ENCODE measurements around the gene LRP5.
"Not testable (repeated sequence)": the region's sequence is repeated elsewhere in the genome, so short reads cannot be mapped to it uniquely, and the experiment has no call there.

The LRP5 gene

DNA sequence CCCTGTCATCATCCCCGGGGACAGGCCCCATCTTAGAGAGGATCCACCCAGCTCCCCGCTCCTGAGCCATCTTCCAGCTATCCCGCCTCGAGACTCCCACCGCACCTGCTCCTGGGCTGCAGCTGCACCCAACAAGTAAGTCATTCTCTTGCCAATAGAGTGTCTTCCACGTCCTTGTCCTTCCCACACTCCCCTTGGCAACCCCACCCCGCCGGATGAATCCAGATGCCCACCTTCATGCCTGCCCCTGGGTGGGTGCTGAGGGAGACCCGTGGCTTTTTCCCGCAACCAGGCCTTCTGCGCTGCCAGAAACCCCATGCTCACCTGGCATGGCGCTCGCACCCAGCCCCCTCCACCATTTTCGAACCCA, 29.5 kb upstream of the LRP5 start:
- no peak for DNase-seq

DNA sequence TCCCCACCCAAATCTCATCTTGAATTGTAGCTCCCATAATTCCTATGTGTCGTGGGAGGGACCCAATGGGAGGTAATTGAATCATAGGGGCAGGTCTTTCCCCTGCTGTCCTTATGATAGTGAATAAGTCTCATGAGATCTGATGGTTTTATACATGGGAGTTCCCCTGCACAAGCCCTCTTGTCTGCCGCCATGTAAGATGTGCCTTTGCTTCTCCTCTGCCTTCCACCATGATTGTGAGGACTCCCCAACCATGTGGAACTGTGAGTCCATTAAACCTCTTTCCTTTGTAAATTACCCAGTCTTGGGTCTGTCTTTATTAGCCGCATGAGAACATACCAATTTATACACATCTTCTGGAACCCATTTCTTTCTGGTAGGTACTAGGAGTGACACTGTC, 27.8 kb upstream of the LRP5 start:
- not testable (repeated sequence) for DNase-seq

DNA sequence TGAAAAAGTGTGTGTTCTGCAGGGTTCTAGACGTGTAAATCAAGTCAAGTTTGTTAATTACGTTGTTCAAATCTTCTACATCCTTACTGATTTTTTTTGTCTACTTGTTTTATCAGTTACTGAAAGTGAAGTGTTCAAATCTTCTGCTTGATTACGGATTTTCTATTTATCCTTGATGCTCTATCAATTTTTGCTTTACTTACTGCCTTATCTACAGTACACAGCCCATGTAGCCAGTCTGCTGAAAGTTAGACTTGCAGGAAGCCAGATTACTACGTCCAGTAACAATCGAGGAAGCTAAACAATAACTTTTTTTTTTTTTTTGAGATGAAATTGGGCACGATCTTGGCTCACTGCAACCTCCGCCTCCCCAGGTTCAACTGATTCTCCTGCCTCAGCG, 25.0 kb upstream of the LRP5 start:
- DNase-seq, result no peak

DNA sequence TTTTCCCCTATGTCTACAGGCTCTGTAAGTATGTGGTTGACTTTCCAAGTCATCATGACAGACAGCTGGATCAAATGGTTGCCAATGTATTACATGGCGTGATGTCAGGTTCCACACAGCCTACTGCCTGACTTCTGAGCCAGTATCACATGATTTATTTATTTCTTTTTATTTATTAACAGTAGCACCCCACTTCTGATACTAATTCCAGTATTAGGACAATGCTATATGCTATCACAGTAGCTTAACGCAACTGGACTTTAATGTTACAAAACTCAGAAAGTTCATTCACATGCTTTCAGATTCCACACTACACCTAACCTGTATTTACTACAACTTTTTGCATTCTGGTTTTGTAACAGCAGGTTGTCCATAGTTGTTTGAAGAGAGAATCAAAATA, 22.9 kb upstream of the LRP5 start:
- no peak for DNase-seq

DNA sequence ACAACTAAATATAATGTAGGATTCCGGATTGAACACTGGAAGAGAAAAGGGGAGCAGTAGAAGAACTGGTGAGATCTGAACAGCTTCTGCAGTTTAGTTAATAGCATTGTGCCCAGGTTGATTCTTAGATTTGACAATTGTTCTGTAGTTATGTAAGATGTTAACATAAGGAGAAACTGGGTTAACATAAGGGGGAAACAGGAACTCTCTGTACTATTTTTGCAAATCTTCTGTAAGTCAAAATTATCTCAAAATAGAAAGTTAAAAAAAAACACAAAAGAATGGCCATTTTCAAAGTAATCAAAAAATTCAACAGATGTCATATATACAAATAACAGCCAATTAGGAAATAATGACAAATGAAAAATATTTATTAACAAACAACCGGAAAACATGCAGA, 18.7 kb upstream of the LRP5 start:
- DNase-seq, result no peak

DNA sequence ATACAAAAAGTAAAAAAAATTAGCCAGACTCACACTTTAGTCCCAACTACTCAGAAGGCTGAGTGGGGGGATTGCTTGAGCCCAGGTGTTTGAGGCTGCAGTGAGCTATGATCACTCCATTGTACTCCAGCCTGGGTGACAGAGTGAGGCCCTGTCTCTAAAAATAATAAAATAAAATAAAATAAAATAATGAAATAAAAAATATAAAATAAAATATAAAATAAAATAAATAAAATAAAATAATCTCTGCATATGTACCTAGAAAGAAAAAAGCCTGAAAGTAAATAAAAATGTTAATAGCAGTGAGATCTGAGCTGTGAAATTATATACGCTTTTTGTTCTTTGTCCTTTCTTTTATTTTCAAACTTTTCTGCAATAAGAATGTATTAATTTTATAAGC, 17.1 kb upstream of the LRP5 start:
- no peak for DNase-seq

DNA sequence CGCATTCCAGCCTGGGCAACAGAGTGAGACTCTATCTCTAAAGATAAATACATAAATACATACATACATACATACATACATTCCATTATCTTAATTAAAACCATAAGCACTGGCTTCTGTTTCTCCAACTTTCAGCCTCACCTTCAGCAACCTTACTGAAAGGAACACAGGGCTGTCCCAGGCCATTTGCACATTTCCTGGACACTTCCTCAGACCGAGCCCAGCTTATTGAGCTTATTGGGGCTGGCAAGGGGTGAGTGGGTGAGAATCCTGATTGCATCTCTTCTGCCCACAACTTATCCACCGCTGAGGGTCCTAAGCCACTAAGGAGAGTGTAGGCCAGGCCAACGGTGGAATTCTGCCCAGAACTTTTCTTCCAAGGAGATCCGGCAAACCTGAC, 16.5 kb upstream of the LRP5 start:
- DNase-seq, result no peak

DNA sequence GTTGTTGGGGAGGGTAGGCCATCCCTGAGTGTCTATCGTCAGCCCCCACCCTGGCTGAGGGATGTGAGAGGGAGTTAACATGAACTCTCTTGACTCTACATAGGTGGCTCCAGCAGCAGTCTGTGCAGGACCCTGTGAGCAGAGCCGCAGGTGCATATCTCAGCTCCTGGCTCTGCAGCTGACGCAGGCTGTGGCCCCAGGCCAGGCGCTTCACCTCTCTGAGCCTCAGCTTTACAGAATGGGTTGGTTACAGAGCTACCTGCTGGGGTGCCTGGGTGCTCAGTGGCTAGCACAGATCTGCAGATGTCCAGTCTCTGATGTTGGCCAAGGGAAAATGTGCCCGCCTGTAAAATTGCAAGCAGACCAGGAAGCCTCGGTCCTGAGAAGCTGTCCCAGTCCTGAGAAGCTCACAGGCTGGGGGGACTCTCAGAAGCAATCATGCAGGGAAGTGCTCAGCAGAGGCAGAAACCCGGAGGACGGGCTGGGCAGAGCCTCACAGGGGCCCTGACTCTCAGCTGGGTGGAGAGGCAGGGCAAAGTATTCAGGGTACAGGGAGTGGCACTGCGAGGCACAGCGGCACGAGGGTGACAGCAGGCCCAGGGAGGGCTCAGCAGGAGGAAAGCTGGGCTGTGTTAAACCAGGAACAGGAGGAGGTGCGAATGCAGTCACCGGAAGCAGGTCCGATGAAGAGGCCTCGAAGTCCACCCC, 15.9 kb upstream of the LRP5 start:
- DNase-seq, result no peak

DNA sequence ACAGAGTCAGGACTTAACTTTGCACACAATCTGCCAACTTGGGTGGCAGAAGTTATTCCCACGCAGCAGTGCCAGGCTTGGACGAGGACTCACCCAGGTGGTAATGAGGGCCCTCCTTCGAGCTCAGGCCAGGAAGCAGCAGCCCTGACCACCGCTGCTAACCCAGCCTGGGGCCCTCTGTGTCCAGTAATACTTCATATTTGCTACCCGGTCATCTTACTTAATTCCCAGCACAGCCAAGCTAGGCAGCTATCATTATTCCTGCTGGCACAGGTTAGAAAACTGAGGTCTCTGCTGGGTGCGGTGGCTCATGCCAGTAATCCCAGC, 15.4 kb upstream of the LRP5 start:
- no peak for DNase-seq

DNA sequence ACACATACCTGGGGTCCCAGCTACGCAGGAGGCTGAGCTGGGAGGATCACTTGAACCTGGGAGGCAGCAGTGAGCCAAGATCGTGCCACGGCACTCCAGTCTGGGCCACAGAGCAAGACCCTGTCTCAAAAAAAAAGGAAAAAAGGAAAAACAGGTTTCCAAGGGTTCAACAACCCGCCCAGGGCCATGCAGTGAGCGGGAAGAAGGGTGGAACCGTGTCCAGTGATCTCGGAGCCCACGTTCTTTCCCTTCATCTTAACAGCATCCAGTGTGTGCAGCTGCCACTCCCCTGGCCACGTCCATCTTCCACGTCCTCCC, 14.9 kb upstream of the LRP5 start:
- DNase-seq, result no peak

DNA sequence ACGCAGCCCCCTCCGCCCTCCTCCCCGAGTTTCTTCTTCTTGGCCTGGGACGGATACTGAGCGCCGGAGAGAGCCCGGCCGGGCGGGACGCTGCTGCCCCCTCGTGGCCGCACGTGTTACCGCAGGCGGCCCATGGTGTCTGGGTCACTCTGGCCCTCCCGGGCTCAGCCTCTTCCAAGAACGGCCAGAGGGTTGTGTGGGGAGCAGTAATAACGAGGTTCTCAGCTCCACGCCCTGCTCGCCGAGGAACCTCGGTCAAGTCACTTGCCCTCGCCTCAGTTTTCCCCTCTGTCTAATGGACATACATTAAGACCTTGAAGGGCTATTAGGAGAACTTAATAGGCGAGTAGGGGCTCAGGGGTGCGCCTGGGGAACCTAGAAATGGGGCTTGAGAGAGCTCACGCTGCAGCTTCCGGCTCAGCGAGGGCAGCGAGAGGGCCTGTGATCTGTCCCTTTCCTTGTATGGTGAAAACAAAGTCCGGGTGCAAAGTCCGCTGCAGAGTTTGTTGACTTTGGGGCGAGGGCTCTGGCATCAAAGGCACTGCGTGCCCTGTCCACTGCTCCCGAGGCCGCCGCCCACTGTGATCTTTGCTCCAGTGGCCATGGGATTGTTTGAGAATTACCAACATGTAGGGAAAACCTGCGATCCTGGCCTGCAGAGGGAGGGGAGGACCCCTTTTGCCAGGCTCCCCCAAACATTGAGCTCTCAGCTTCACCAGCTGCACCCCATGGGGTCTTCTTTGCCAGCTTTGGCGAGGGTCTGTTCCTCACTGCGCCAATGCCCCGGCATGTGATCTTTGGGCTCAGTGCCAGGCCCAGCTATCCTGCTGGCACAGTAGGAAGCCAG, 14.4 kb upstream of the LRP5 start:
- peak; percentile 72 for DNase-seq

DNA sequence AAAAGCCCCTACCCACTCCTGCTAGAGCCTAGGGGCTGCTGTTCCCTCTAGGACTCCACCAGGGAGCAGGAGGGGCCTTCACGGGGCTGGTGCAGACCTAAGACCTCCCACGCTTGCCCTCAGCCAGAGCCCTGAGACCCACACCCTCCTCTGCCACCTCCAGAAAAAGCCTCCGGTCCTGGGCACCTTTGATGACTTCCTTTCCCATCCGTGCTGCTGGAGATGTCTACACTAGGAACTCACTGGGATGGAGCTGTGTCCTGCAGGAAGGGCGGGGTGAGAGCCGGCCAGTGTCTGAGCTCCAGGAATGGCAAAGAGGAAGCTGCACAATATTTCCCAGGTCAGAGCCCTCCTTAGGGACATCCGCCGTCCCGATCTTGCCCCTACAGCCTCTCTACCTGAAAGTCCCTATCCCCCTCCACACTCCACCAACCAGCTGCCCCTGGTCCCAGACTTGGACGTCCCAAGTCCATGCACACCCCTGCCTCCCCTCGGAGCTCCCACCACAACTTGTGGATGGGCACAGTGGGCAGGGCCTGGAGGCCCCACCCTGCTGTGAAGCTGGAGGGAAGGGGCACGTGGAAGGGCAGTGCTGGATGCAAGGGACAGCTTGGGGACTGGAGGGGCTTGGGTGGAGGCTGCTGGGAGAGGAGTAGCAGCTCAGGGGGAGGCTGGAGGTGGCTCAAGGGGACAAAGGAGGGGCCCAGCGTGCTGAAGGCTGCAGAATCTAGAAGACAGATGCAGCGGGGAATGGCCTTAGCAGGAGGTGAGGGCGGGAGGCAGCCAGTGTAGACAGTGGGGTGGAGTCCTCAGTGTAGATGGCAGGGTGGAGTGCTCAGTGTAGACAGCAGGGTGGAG, 13.5 kb upstream of the LRP5 start:
- DNase-seq, result no peak

DNA sequence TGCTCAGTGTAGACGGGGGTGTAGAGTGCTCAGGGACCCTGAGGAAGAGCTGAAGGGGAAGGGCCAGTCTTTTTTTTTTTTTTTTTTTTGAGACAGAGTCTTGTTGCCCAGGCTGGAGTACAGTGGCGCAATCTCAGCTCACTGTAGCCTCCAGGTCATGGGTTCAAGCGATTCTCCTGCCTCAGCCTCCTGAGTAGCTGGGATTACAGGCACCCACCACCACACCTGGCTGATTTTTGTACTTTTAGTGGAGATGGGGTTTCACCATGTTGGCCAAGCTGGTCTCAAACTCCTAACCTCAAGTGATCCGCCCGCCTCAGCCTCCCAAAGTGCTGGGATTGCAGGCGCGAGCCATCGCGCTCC, 12.9 kb upstream of the LRP5 start:
- not testable (repeated sequence) for DNase-seq

DNA sequence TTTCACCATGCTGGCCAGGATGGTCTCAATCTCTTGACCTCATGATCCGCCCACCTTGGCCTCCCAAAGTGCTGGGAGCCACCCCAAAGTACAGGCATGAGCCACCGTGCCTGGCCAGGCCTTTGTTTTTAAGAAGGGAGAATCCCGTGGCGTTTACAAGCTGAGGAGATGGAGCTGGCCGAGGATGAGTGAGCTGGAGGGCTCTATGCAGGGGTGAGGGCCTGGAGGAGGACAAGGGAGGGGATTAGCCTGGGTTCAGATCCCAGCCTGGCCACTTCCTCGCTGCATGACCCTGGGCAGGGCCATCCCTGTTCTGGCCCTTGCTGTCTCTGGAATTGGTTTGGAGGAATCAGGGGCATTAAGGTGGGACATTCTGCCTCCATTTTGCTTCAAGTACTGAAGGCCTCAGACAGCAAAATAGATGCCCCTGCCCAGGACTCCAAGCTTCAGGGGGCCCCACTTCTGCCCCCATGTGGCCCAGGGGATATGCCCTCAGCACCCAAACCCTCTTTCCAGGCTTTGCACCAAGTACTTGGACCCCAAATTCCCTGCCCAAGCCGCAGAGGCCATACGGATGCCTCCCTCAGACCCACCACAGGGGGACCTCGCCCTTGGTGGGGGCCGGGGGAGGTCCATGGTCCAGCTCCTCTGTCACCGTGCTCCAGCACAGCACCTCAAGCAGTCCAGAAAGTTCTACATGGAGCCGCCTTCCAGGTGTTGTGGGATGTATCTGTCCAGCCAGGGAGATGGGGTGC, 12.1 kb upstream of the LRP5 start:
- no peak for DNase-seq

DNA sequence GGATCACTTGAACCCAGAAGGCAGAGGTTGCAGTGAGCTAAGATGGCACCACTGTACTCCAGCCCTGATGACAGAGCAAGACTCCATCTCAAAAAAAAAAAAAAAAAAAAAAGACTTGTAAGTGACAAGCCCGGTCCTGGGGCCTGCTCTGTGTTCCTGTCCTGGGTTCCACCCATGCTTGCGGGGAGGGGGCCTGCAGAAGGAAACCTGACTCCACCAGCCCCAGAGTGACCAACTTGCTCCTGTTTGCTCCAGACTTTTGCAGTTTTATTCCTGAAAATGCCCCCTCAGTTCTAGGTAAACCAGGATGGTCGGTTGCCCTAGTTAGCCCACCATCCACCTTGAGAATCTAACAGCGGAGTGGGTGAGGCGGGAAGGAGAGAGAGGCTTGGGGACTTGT, 10.1 kb upstream of the LRP5 start:
- DNase-seq, result no peak

DNA sequence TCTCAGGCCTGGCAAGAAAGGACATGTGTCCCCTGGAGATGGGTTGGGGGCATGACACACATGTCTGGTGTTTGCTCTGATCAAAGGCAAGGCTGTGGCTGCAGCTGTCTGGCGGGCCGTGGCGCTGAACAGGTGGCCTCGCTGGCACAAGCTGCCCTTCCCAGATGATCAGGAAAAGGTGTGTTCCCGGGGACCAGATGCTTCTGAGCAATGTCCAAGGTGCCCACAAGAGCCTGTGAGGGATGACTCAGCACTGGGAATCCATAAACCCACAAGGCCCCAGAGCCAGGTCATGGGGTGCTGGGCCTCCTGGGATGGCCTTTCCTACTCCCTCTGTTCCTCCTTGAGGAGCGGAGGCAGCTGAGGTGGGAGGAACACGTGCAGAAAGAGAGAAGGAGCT, 9.7 kb upstream of the LRP5 start:
- DNase-seq, result no peak

DNA sequence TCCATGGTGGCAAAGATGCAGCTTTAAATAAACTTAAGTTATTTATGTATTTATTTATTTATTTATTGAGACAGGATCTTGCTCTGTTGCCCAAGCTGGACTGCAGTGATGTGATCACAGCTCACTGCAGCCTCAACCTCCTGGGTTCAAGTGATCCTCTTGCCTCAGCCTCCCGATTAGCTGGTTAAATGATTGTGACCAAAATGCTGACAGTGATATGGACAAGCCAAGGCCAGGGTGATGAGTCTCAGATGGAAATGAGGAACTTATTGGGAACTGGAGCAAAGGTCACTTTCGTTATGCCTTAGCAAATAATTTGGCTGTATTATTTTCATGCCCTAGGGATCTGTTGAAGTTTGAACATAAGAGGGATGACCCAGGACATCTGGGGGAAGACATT, 9.3 kb upstream of the LRP5 start:
- no peak for DNase-seq

DNA sequence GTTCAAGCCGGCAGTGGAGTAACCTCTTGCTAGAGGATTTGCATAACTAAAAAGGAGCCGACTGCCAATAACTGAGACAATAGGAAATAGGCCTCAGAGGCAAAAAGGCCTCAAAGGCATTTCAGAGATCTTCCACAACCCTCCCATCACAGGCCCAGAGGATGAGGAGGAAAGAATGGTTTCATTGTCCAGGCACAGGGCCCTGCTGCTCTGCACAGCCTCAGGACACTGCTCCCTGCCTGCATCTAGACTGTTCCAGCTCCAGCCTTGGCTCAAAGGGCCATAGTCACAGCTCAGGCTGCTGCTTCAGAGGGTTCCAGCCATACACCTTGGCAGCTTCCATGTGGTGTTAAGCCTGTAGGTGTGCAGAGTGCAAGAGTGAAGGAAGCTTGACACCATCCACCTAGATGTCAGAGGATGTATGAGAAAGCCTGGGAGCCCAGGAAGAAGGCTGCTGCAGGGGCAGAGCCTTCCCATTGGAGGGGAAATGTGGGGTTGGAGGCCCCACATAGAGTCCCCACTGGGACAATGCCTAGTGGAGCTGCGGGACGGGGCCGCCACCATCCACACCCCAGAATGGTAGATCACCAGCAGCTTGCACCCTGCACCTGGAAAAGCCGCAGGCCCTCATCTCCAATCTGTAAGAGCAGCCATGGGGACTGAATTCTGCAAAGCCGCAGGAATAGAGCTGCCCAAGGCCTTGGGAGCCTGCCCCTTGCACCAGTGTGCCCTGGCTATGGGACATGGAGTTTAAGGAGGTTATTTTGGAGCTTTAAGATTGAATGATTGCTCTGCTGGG, 8.2 kb upstream of the LRP5 start:
- DNase-seq, result no peak

DNA sequence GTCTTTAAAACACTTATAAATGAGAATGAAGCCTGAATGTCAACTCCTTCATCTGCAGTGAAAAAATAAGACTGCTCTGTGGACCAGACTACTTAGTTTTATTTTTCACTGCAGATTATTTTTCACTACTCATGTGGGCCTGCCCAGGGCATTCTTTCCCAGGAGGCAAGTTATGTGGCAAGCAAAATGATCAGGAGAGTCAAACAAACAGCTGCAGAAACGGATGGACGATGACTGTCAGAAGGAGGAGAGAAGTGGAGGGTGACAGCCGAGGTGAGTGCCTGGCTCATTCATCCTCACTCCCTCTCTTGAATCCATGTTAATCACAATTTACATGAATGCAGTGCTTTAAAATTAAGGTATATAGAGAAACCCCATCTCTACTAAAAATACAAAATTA, 5.8 kb upstream of the LRP5 start:
- no peak for DNase-seq

DNA sequence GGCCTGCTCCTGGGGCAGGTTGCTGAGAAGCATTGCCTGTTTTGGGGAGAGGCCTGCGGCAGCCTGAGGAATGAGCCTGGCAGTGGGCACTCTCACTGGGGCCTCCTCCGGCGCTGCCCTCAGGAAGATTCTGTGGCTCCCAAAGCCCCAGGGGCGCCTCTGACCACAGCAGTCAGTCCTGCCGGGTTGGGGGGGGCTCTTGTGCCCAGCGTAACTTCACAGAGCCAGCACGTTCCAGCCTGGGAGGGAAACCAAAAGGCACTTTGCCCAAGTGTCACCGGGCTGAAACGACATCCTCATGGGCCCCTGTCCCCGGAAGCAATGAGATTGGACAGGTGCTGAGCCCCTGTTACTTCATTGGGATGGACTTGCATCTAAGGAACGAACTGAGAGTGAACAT, 4.3 kb upstream of the LRP5 start:
- DNase-seq, result no peak

DNA sequence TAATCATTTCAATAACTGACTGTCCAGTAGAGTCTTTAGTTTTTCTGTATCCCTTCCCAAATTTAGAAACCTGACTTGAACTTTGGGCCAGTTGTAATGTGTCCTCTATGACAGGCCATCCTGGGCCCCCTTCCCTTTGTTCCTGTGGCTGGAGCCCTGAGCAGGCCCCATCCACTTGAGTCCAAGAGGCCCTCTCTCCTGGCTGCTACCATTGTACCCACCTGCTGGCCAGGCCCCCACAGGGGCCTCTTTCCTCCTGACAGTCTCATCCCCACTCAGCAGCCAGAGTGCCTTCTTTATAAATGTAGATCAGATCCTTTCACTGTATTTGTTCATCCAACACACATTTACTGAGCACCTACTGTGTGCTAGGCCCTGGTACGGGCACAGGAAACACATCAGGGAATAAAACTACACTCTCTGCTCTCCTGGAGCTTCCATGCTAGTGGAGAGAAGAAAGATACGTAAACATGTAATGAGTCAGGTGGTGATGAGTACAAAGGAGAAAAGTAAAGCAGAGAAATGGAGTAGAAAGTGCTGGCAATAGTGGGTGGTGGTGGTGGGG, 2.7 kb upstream of the LRP5 start:
- no peak for DNase-seq
